Smooth muscle cell (in vitro differentiated cells): ENCODE data around the gene KASH5. TPM values are rescaled to one million over a fixed set of nuclear protein-coding genes. Genes with fewer than 3 reads are reported as not detected.

Source experiments
- DNase-seq: peaks from one replicate; lab custom pipeline; 2025; ENCODE audit not compliant: unreplicated experiment; lab: John Stamatoyannopoulos, UW
- H2AFZ ChIP-seq: fragments of 200-600 bp; sonication (generic); 2 replicates; pipeline ENCODE4 v1.6.0; 2016; ENCODE audit warnings: antibody characterized with exemption, low read depth, mild to moderate bottlenecking
- H3F3A ChIP-seq: fragments of 200-600 bp; sonication (generic); 2 replicates; pipeline ENCODE4 v1.6.0; 2017; ENCODE audit warnings: antibody characterized with exemption, low read depth
- H3K27ac ChIP-seq: fragments of 200-600 bp; sonication (generic); 2 replicates; pipeline ENCODE4 v1.5.1; 2016; ENCODE audit warnings: low read depth, mild to moderate bottlenecking
- H3K27me3 ChIP-seq: fragments of 200-600 bp; sonication (generic); 2 replicates; pipeline ENCODE4 v1.6.1; 2016; ENCODE audit warnings: low read depth, mild to moderate bottlenecking
- H3K36me3 ChIP-seq: fragments of 200-600 bp; sonication (generic); 2 replicates; pipeline ENCODE4 v1.5.1; 2016; ENCODE audit warnings: low read depth
- H3K4me1 ChIP-seq: fragments of 200-600 bp; sonication (generic); 2 replicates; pipeline ENCODE4 v1.5.1; 2016; ENCODE audit warnings: low read depth
- H3K4me2 ChIP-seq: fragments of 200-600 bp; sonication (generic); 2 replicates; pipeline ENCODE4 v1.6.0; 2016; ENCODE audit warnings: mild to moderate bottlenecking
- H3K4me3 ChIP-seq: fragments of 200-600 bp; sonication (generic); 2 replicates; pipeline ENCODE4 v1.5.1; 2016; ENCODE audit warnings: mild to moderate bottlenecking
- H3K79me2 ChIP-seq: fragments of 200-600 bp; sonication (generic); 2 replicates; pipeline ENCODE4 v1.6.0; 2016; ENCODE audit warnings: low read depth, mild to moderate bottlenecking
- H3K9ac ChIP-seq: fragments of 200-600 bp; sonication (generic); 2 replicates; pipeline ENCODE4 v1.6.0; 2016; ENCODE audit warnings: low read depth
- H3K9me3 ChIP-seq: fragments of 200-600 bp; sonication (generic); replicated peaks from 2 replicates; pipeline ENCODE4 v1.5.1; 2016; ENCODE audit warnings: low read depth
- H4K20me1 ChIP-seq: fragments of 200-600 bp; sonication (generic); 2 replicates; pipeline ENCODE4 v1.6.0; 2016; ENCODE audit warnings: low read depth
- CTCF ChIP-seq: fragments of 200-600 bp; sonication (generic); IDR thresholded peaks from 2 replicates; pipeline ENCODE4 v1.5.1; 2017; ENCODE audit warnings: borderline replicate concordance, mild to moderate bottlenecking, antibody characterized with exemption; ENCODE audit not compliant: insufficient read depth, poor library complexity, severe bottlenecking
- WGBS: methylation state at CpG from one replicate; pipeline ENCODE4 v1.1.7; 2016; ENCODE audit warnings: low lambda C conversion rate; 5-methylcytosine and 5-hydroxymethylcytosine counted together
- polyA plus RNA-seq: library from polyadenylated mRNA; unstranded; fragments of >200 nt; fragmentation: Nextera tagmentation; extraction: Ambion mirVana; gene quantifications from 2 replicates; pipeline ENCODE4 v1.2.1, GENCODE V29; 2016
- total RNA-seq: library from RNA; depleted of rRNA; stranded (reverse); fragments of >200 nt; gene quantifications from 2 replicates; pipeline ENCODE4 v1.2.3, GENCODE V29; 2014

Gene KASH5
- total and polyA plus RNA-seq, 2 experiments from 2014 or later, result not detected

- Histone ChIP-seq H3K4me3 (no peak overlapping the region), H3K27me3 (no peaks in the 10 kb centered on the region), H3K4me1 (no peaks in the 10 kb centered on the region), H2AFZ (no peak overlapping the region), H3F3A (no peaks in the 10 kb centered on the region), H3K4me2 (no peak overlapping the region), H3K9me3 (no peaks in the 10 kb centered on the region), H3K36me3 (no peaks in the 10 kb centered on the region), H3K27ac (no peak overlapping the region), H3K79me2 (no peaks in the 10 kb centered on the region), H4K20me1 (no peaks in the 10 kb centered on the region), H3K9ac (no peak overlapping the region)
- DNase-seq, result no peak
- TF ChIP-seq CTCF, result no peak
- 93% methylated on average over 16 of the region's 16 CpGs for WGBS
Observed at GRCh38 chr19:49374665-49375434, 13.2 kb upstream of the KASH5 start.

- TF ChIP-seq CTCF, result no peak
- H2AFZ ChIP-seq, result no peak overlapping the region
- H3K27me3 ChIP-seq, result no peaks in the 10 kb centered on the region
- no peak overlapping the region for H3K4me2 ChIP-seq
- WGBS, result 81% methylated on average over 3 of the region's 3 CpGs
- no peaks in the 10 kb centered on the region for H3K79me2 ChIP-seq
- H4K20me1 ChIP-seq, result no peaks in the 10 kb centered on the region
- no peak overlapping the region for H3K27ac ChIP-seq
- no peak overlapping the region for H3K4me3 ChIP-seq
- no peak overlapping the region for H3K9ac ChIP-seq
- no peak for DNase-seq
- no peaks in the 10 kb centered on the region for H3K36me3 ChIP-seq
- H3K4me1 ChIP-seq, result no peaks in the 10 kb centered on the region
- H3K9me3 ChIP-seq, result no peaks in the 10 kb centered on the region
- H3F3A ChIP-seq, result no peaks in the 10 kb centered on the region
Observed at GRCh38 chr19:49378512-49378911, 9.5 kb upstream of the KASH5 start.

- H3K79me2 ChIP-seq, result no peaks in the 10 kb centered on the region
- no peaks in the 10 kb centered on the region for H3K9me3 ChIP-seq
- WGBS, result 95% methylated on average over 3 of the region's 3 CpGs
- no peak overlapping the region for H3K4me2 ChIP-seq
- no peaks in the 10 kb centered on the region for H4K20me1 ChIP-seq
- no peaks in the 10 kb centered on the region for H3K36me3 ChIP-seq
- no peaks in the 10 kb centered on the region for H3K27me3 ChIP-seq
- no peak for TF ChIP-seq CTCF
- no peak overlapping the region for H3K27ac ChIP-seq
- H3K4me3 ChIP-seq, result no peak overlapping the region
- no peak overlapping the region for H3K9ac ChIP-seq
- no peaks in the 10 kb centered on the region for H3K4me1 ChIP-seq
- H2AFZ ChIP-seq, result no peak overlapping the region
- no peak for DNase-seq
- no peaks in the 10 kb centered on the region for H3F3A ChIP-seq
Observed at GRCh38 chr19:49380391-49380790, 7.7 kb upstream of the KASH5 start.

GRCh38 chr19:49382639-49383038, 5.4 kb upstream of the KASH5 start:
- Histone ChIP-seq H4K20me1 (no peaks in the 10 kb centered on the region), H3K27ac (no peak overlapping the region), H3K4me1 (no peaks in the 10 kb centered on the region), H3K36me3 (no peaks in the 10 kb centered on the region), H3K4me3 (no peak overlapping the region), H3K79me2 (no peaks in the 10 kb centered on the region), H3F3A (no peaks in the 10 kb centered on the region), H3K9me3 (no peaks in the 10 kb centered on the region), H3K4me2 (no peak overlapping the region), H3K9ac (no peak overlapping the region), H3K27me3 (no peaks in the 10 kb centered on the region), H2AFZ (no peak overlapping the region)
- DNase-seq, result no peak
- WGBS, result 97% methylated on average over 5 of the region's 5 CpGs
- TF ChIP-seq CTCF, result no peak
